H1 (cell line): ENCODE results near the gene PCSK4.

Experiments
- ATF2 ChIP-seq: IDR thresholded peaks from 2 replicates; pipeline ENCODE4 v1.6.1; 2012; ENCODE audit warnings: low read length, inconsistent platforms
- EP300 ChIP-seq, 2 experiments: IDR thresholded peaks; 1 replicate in 1 of 2; 2 replicates in 1 of 2; pipeline ENCODE4 v1.6.1; 2011 to 2012; ENCODE audit warnings: low read depth in 2 of 2, low read length in 2 of 2, mild to moderate bottlenecking in 2 of 2, borderline replicate concordance in 1 of 2, inconsistent platforms in 1 of 2, moderate library complexity in 1 of 2
- KDM5A ChIP-seq: fragments of 200-600 bp; IDR thresholded peaks from 2 replicates; pipeline ENCODE4 v1.7.1; 2012; ENCODE audit warnings: mild to moderate bottlenecking, low read length, inconsistent platforms, mixed read lengths
- PHF8 ChIP-seq: fragments of 200-600 bp; sonication (generic); conservative IDR thresholded peaks from 2 replicates; pipeline ENCODE4 v1.7.1; 2012; ENCODE audit warnings: low read depth, mild to moderate bottlenecking, inconsistent platforms, low read length, moderate library complexity
- POLR2A ChIP-seq, 2 experiments: IDR thresholded peaks; 1 replicate in 1 of 2; 2 replicates in 1 of 2; pipeline ENCODE4 v1.6.1; 2011; ENCODE audit warnings: low read depth in 2 of 2, low read length in 2 of 2, mild to moderate bottlenecking in 2 of 2; ENCODE audit errors: control extremely low read depth in 1 of 2
- POLR2AphosphoS5 ChIP-seq: IDR thresholded peaks from 2 replicates; pipeline ENCODE4 v1.6.1; 2011; ENCODE audit warnings: low read depth, low read length
- ZNF274 ChIP-seq: IDR thresholded peaks from 2 replicates; pipeline ENCODE4 v1.7.0; 2012; ENCODE audit warnings: low read length, borderline replicate concordance; ENCODE audit errors: extremely low read depth
- TF ChIP-seq, protein P1 (sequence below), 3 experiments: IDR thresholded peaks; 1 replicate in 2 of 3; 2 replicates in 1 of 3; pipeline versions ENCODE4 v1.5.1 to v1.6.1; 2011; ENCODE audit warnings: low read length in 3 of 3, mild to moderate bottlenecking in 3 of 3, inconsistent platforms in 2 of 3, low read depth in 1 of 3, moderate library complexity in 1 of 3; ENCODE audit not compliant: insufficient read depth in 1 of 3; ENCODE audit errors: control extremely low read depth in 1 of 3
- TF ChIP-seq, protein P2 (sequence below): IDR thresholded peaks from 2 replicates; pipeline ENCODE4 v1.6.1; 2012; ENCODE audit warnings: inconsistent platforms

DNA sequence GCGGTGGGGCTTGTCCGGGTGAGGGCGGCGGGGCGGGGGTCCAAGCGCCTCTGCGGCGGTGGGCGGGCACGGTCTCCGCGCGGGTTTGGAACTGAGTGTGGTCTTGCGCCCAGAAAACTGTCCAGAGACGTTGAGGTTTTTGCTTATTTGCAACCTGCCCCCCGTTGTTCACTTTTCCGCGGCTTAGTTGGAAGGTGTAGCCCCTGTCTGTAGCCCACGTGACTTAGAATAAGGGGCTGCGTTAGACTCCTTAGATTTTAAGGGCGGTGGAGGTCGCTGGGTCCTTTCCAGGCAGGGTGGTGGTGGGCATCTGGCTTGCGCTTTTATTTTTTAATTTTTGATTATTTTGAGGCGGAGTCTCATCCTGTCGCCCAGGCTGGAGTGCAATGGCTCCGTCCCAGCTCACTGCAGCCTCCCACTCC lies 51.2 kb downstream of the PCSK4 start:
- TF ChIP-seq POLR2AphosphoS5, result no peak
- no peak for TF ChIP-seq ZNF274
- TF ChIP-seq, protein P1, sequence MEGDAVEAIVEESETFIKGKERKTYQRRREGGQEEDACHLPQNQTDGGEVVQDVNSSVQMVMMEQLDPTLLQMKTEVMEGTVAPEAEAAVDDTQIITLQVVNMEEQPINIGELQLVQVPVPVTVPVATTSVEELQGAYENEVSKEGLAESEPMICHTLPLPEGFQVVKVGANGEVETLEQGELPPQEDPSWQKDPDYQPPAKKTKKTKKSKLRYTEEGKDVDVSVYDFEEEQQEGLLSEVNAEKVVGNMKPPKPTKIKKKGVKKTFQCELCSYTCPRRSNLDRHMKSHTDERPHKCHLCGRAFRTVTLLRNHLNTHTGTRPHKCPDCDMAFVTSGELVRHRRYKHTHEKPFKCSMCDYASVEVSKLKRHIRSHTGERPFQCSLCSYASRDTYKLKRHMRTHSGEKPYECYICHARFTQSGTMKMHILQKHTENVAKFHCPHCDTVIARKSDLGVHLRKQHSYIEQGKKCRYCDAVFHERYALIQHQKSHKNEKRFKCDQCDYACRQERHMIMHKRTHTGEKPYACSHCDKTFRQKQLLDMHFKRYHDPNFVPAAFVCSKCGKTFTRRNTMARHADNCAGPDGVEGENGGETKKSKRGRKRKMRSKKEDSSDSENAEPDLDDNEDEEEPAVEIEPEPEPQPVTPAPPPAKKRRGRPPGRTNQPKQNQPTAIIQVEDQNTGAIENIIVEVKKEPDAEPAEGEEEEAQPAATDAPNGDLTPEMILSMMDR (IDR thresholded peaks at IDR 0.05; ENCODE audit: control extremely low read depth in 1 of 3, insufficient read depth in 1 of 3, low read depth in 1 of 3, low read length in 3 of 3), result no peak
- TF ChIP-seq POLR2A (IDR thresholded peaks at IDR 0.05; ENCODE audit: control extremely low read depth in 1 of 2, low read depth in 2 of 2, low read length in 2 of 2), result no peak
- no peak for TF ChIP-seq EP300 (IDR thresholded peaks at IDR 0.05; ENCODE audit: borderline replicate concordance in 1 of 2, low read depth in 2 of 2, low read length in 2 of 2)
- no peak for TF ChIP-seq PHF8
- no peak for TF ChIP-seq ATF2
- TF ChIP-seq, protein P2, sequence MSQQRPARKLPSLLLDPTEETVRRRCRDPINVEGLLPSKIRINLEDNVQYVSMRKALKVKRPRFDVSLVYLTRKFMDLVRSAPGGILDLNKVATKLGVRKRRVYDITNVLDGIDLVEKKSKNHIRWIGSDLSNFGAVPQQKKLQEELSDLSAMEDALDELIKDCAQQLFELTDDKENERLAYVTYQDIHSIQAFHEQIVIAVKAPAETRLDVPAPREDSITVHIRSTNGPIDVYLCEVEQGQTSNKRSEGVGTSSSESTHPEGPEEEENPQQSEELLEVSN, result no peak
- no peak for TF ChIP-seq KDM5A
